ENCODE data around the gene RPL22.

RPL22 gene

GRCh38 chr1:6208723-6209660, 9.6 kb upstream of the RPL22 start:
- Histone ChIP-seq H3K4me3 (ENCODE audit: low read depth in 1 of 2, low read length in 1 of 2) (peak overlapping the region in 1 of 2 experiments; percentile 36), H3K4me1 (ENCODE audit: control insufficient read depth in 1 of 2, insufficient read depth in 1 of 2, low read depth in 1 of 2, low read length in 1 of 2) (peaks cover 26 to 34% of the 10 kb centered on the region in 2 experiments), H3K27me3 (peaks cover 99% of the 10 kb centered on the region), H3K36me3 (no peaks in the 10 kb centered on the region), H3K9me3 (no peaks in the 10 kb centered on the region), H3K27ac (no peak overlapping the region)
- peak; percentile 6 for TF ChIP-seq CTCF (IDR thresholded peaks at IDR 0.05)

- no peak for TF ChIP-seq CTCF (IDR thresholded peaks at IDR 0.05)
- peaks cover 26 to 34% of the 10 kb centered on the region in 2 experiments for H3K4me1 ChIP-seq (ENCODE audit: control insufficient read depth in 1 of 2, insufficient read depth in 1 of 2, low read depth in 1 of 2, low read length in 1 of 2)
- H3K27me3 ChIP-seq, result peaks cover 100% of the 10 kb centered on the region
- H3K4me3 ChIP-seq (ENCODE audit: low read depth in 1 of 2, low read length in 1 of 2), result no peak overlapping the region
- H3K9me3 ChIP-seq, result no peaks in the 10 kb centered on the region
- H3K36me3 ChIP-seq, result no peaks in the 10 kb centered on the region
- H3K27ac ChIP-seq, result no peak overlapping the region
Measured at GRCh38 chr1:6207921-6208320, 8.5 kb upstream of the RPL22 start.

- Histone ChIP-seq H3K4me3 (ENCODE audit: low read depth in 1 of 2, low read length in 1 of 2) (no peak overlapping the region), H3K36me3 (no peaks in the 10 kb centered on the region), H3K9me3 (no peaks in the 10 kb centered on the region), H3K4me1 (ENCODE audit: control insufficient read depth in 1 of 2, insufficient read depth in 1 of 2, low read depth in 1 of 2, low read length in 1 of 2) (peaks cover 26 to 34% of the 10 kb centered on the region in 2 experiments), H3K27ac (no peak overlapping the region), H3K27me3 (peaks cover 100% of the 10 kb centered on the region)
- TF ChIP-seq CTCF (IDR thresholded peaks at IDR 0.05), result no peak
Measured at GRCh38 chr1:6207075-6207885, 7.9 kb upstream of the RPL22 start.

- Histone ChIP-seq H3K27me3 (peaks cover 98% of the 10 kb centered on the region), H3K36me3 (no peaks in the 10 kb centered on the region), H3K9me3 (no peaks in the 10 kb centered on the region), H3K27ac (no peak overlapping the region), H3K4me1 (ENCODE audit: control insufficient read depth in 1 of 2, insufficient read depth in 1 of 2, low read depth in 1 of 2, low read length in 1 of 2) (peaks cover 26 to 34% of the 10 kb centered on the region in 2 experiments), H3K4me3 (ENCODE audit: low read depth in 1 of 2, low read length in 1 of 2) (peak overlapping the region in 1 of 2 experiments; percentile 14)
- TF ChIP-seq CTCF (IDR thresholded peaks at IDR 0.05), result no peak
Measured at GRCh38 chr1:6206520-6206855, 7.1 kb upstream of the RPL22 start.

GRCh38 chr1:6205849-6206519, 6.6 kb upstream of the RPL22 start, which contains the start of gene RNF207:
Gene RNF207, plus strand, starts transcription at chr1:6206119. Its CDS starts 417 bp downstream, at chr1:6206536.
- Histone ChIP-seq H3K27ac (no peak within 1 kb of the TSS), H3K4me1 (ENCODE audit: control insufficient read depth in 1 of 2, insufficient read depth in 1 of 2, low read depth in 1 of 2, low read length in 1 of 2) (peaks cover 26 to 34% of the 10 kb centered on the region in 2 experiments), H3K4me3 (ENCODE audit: low read depth in 1 of 2, low read length in 1 of 2) (peak within 1 kb of the TSS in 1 of 2 experiments; percentile 14), H3K27me3 (peaks cover 96% of the 10 kb centered on the region), H3K36me3 (no peaks in the 10 kb centered on the region), H3K9me3 (no peaks in the 10 kb centered on the region)
- no peak for TF ChIP-seq CTCF (IDR thresholded peaks at IDR 0.05)
